ENCODE measurements around the gene IL17F. TPM values are rescaled to one million over a fixed set of nuclear protein-coding genes. Genes with fewer than 3 reads are reported as not detected.

IL17F gene
- polyA plus RNA-seq, 1 donor (not counting 4 experiments of a cell fraction or from before 2014, with no cell fraction given): not detected

GRCh38 chr6:52208612-52209011 lies 35.7 kb downstream of the IL17F start:
- Histone ChIP-seq H3K79me2 (ENCODE audit: control insufficient read depth, insufficient read depth, low read length) (no peaks in the 10 kb centered on the region), H3K9ac (ENCODE audit: control insufficient read depth, extremely low read depth, insufficient read depth, low read length) (no peak overlapping the region), H3K4me3 (ENCODE audit: control insufficient read depth in 2 of 3, extremely low read depth in 1 of 3, insufficient read depth in 2 of 3, low read depth in 1 of 3, low read length in 3 of 3) (no peak overlapping the region), H3K9me1 (ENCODE audit: control insufficient read depth, extremely low read depth, insufficient read depth, low read length) (no peaks in the 10 kb centered on the region), H3K4me2 (ENCODE audit: control insufficient read depth, extremely low read depth, insufficient read depth, low read depth, low read length) (no peak overlapping the region), H3K9me3 (ENCODE audit: control insufficient read depth, low read depth, low read length) (no peaks in the 10 kb centered on the region), H4K20me1 (ENCODE audit: control insufficient read depth, extremely low read depth, insufficient read depth, low read length) (no peaks in the 10 kb centered on the region), H3K36me3 (ENCODE audit: control insufficient read depth in 2 of 2, extremely low read depth in 1 of 2, insufficient read depth in 2 of 2, low read length in 2 of 2) (no peaks in the 10 kb centered on the region), H3K27me3 (ENCODE audit: control insufficient read depth, extremely low read depth, insufficient read depth, low read length) (no peaks in the 10 kb centered on the region), H3K4me1 (ENCODE audit: control insufficient read depth, extremely low read depth, insufficient read depth, low read length) (no peaks in the 10 kb centered on the region), H2AFZ (ENCODE audit: control insufficient read depth, low read length) (no peak overlapping the region), H3K27ac (ENCODE audit: control insufficient read depth, insufficient read depth, low read length) (no peak overlapping the region)
- no peak for FAIRE-seq
- TF ChIP-seq CTCF (optimal IDR thresholded peaks at IDR 0.05 in 1 of 3, IDR thresholded peaks at IDR 0.05 in 1 of 3, conservative IDR thresholded peaks at IDR 0.05 in 1 of 3; ENCODE audit: extremely low read depth in 1 of 3, insufficient read depth in 2 of 3, low read length in 3 of 3) (no peak), EZH2 (IDR thresholded peaks at IDR 0.05; ENCODE audit: low read length) (no peak)
- DNase-seq (ENCODE audit: low read depth, low spot score): no peak
- dilution Hi-C loops (cut with MboI; ENCODE audit: extremely low pct_ligation_motif_present, low sequenced_read_pairs): no loop called here

GRCh38 chr6:52207066-52207465 lies 37.2 kb downstream of the IL17F start:
- no peaks in the 10 kb centered on the region for H3K9me3 ChIP-seq (ENCODE audit: control insufficient read depth, low read depth, low read length)
- H2AFZ ChIP-seq (ENCODE audit: control insufficient read depth, low read length): no peak overlapping the region
- H3K4me2 ChIP-seq (ENCODE audit: control insufficient read depth, extremely low read depth, insufficient read depth, low read depth, low read length): no peak overlapping the region
- FAIRE-seq: no peak
- H4K20me1 ChIP-seq (ENCODE audit: control insufficient read depth, extremely low read depth, insufficient read depth, low read length): no peaks in the 10 kb centered on the region
- H3K36me3 ChIP-seq (ENCODE audit: control insufficient read depth in 2 of 2, extremely low read depth in 1 of 2, insufficient read depth in 2 of 2, low read length in 2 of 2): no peaks in the 10 kb centered on the region
- no peak overlapping the region for H3K9ac ChIP-seq (ENCODE audit: control insufficient read depth, extremely low read depth, insufficient read depth, low read length)
- dilution Hi-C loops (cut with MboI; ENCODE audit: extremely low pct_ligation_motif_present, low sequenced_read_pairs): no loop called here
- DNase-seq (ENCODE audit: low read depth, low spot score): no peak
- no peaks in the 10 kb centered on the region for H3K4me1 ChIP-seq (ENCODE audit: control insufficient read depth, extremely low read depth, insufficient read depth, low read length)
- H3K27ac ChIP-seq (ENCODE audit: control insufficient read depth, insufficient read depth, low read length): no peak overlapping the region
- no peaks in the 10 kb centered on the region for H3K79me2 ChIP-seq (ENCODE audit: control insufficient read depth, insufficient read depth, low read length)
- H3K4me3 ChIP-seq (ENCODE audit: control insufficient read depth in 2 of 3, extremely low read depth in 1 of 3, insufficient read depth in 2 of 3, low read depth in 1 of 3, low read length in 3 of 3): no peak overlapping the region
- TF ChIP-seq CTCF (optimal IDR thresholded peaks at IDR 0.05 in 1 of 3, IDR thresholded peaks at IDR 0.05 in 1 of 3, conservative IDR thresholded peaks at IDR 0.05 in 1 of 3; ENCODE audit: extremely low read depth in 1 of 3, insufficient read depth in 2 of 3, low read length in 3 of 3) (no peak), EZH2 (IDR thresholded peaks at IDR 0.05; ENCODE audit: low read length) (no peak)
- no peaks in the 10 kb centered on the region for H3K9me1 ChIP-seq (ENCODE audit: control insufficient read depth, extremely low read depth, insufficient read depth, low read length)
- no peaks in the 10 kb centered on the region for H3K27me3 ChIP-seq (ENCODE audit: control insufficient read depth, extremely low read depth, insufficient read depth, low read length)
